Measurements from ENCODE around the gene RPL5.

RPL5 gene

DNA sequence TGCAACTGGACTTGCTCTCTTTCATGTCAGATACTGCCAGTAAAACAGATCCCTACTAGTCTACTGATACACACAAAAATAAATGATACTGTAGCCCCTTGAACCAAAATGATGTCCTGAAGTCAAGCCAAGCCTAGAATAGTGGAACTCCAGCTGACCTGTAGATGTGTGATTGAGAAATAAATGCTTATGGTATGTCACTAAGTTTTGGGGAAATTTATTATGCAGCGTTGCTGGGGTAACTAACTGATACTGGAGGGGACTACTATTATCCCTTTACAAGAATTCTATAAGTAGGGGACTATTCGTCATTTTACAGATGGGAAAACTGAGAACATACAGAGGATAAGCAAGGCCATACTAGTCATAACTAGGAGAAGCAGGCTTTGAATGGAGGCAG is 55.6 kb downstream of the RPL5 start:
- Histone ChIP-seq H3K27me3 (ENCODE audit: control insufficient read depth in 1 of 2, insufficient read depth in 2 of 2, low read length in 2 of 2) (no peaks in the 10 kb centered on the region), H3K9ac (ENCODE audit: low read depth in 1 of 2, low read length in 2 of 2) (no peak overlapping the region), H3K36me3 (ENCODE audit: control insufficient read depth in 1 of 2, insufficient read depth in 2 of 2, low read length in 2 of 2) (no peaks in the 10 kb centered on the region), H3K9me3 (ENCODE audit: control insufficient read depth in 1 of 2, low read length in 2 of 2) (peaks cover 2 to 4% of the 10 kb centered on the region in 2 donors), H3K4me1 (ENCODE audit: control insufficient read depth in 1 of 2, insufficient read depth in 2 of 2, low read length in 2 of 2) (no peaks in the 10 kb centered on the region), H3K27ac (ENCODE audit: low read depth, low read length) (no peak overlapping the region), H3K4me3 (ENCODE audit: low read depth in 1 of 2, low read length in 2 of 2) (no peak overlapping the region)

All from duodenal mucosa (tissue), 2 donors.